Liver (tissue), 9 donors: ENCODE results near the gene TWIST2. TPM values are rescaled to one million over a fixed set of nuclear protein-coding genes. Genes with fewer than 3 reads are reported as not detected.

ENCODE experiments used
- DNase-seq: peaks from one replicate; pipeline ENCODE4 v3.0.0-alpha.2; 2017; ENCODE audit warnings: low spot score
- H3K27ac ChIP-seq, 2 donors: one replicate each; pipeline ENCODE4 v1.7.0; 2013; ENCODE audit warnings: inconsistent platforms in 2 of 2, low read length in 2 of 2, control low read depth in 1 of 2, low read depth in 1 of 2, mild to moderate bottlenecking in 1 of 2
- H3K27me3 ChIP-seq, 4 donors: one replicate each; pipeline versions ENCODE4 v1.6.1 to v1.7.0; 2013; ENCODE audit warnings: low read length in 3 of 4, inconsistent platforms in 1 of 4, mild to moderate bottlenecking in 1 of 4, moderate library complexity in 1 of 4; ENCODE audit not compliant: control insufficient read depth in 4 of 4, insufficient read depth in 4 of 4
- H3K36me3 ChIP-seq, 4 donors: one replicate each; pipeline versions ENCODE4 v1.6.1 to v1.7.0; 2013; ENCODE audit warnings: low read length in 3 of 4, mild to moderate bottlenecking in 3 of 4, low read depth in 1 of 4, moderate library complexity in 1 of 4; ENCODE audit not compliant: control insufficient read depth in 4 of 4, insufficient read depth in 3 of 4
- H3K4me1 ChIP-seq, 4 donors: one replicate each; pipeline versions ENCODE4 v1.6.1 to v1.7.0; 2013; ENCODE audit warnings: low read length in 3 of 4, mild to moderate bottlenecking in 3 of 4, moderate library complexity in 1 of 4; ENCODE audit not compliant: control insufficient read depth in 4 of 4, insufficient read depth in 4 of 4
- H3K4me3 ChIP-seq, 3 donors: one replicate each; pipeline versions ENCODE4 v1.6.1 to v1.7.0; 2013; ENCODE audit warnings: low read length in 3 of 3, control low read depth in 1 of 3, low read depth in 1 of 3, mild to moderate bottlenecking in 1 of 3
- H3K9ac ChIP-seq, 2 donors: one replicate each; pipeline ENCODE4 v1.7.0; 2013; ENCODE audit warnings: low read length in 2 of 2, mild to moderate bottlenecking in 2 of 2, moderate library complexity in 2 of 2, control low read depth in 1 of 2, low read depth in 1 of 2
- H3K9me3 ChIP-seq, 4 donors: one replicate each; pipeline versions ENCODE4 v1.6.1 to v1.7.0; 2013; ENCODE audit warnings: low read length in 3 of 4; ENCODE audit not compliant: control insufficient read depth in 4 of 4
- EGR1 ChIP-seq, 2 donors: IDR thresholded peaks; 2 replicates each; pipeline ENCODE4 v1.6.1; 2016 to 2018; ENCODE audit warnings: antibody characterized with exemption in 2 of 2, low read depth in 2 of 2
- FOXA2 ChIP-seq: IDR thresholded peaks from 2 replicates; pipeline ENCODE4 v1.6.1; 2016; ENCODE audit warnings: antibody characterized with exemption
- GABPA ChIP-seq, 2 donors: IDR thresholded peaks in 1 of 2; conservative IDR thresholded peaks in 1 of 2; 2 replicates each; pipeline ENCODE4 v1.6.1; 2016; ENCODE audit warnings: antibody characterized with exemption in 2 of 2, mild to moderate bottlenecking in 1 of 2, moderate library complexity in 1 of 2
- HNF4A ChIP-seq, 2 donors: conservative IDR thresholded peaks; 2 replicates each; pipeline ENCODE4 v1.6.1; 2016; ENCODE audit warnings: antibody characterized with exemption in 2 of 2, mild to moderate bottlenecking in 2 of 2
- HNF4G ChIP-seq: IDR thresholded peaks from 2 replicates; pipeline ENCODE4 v1.6.1; 2016; ENCODE audit warnings: antibody characterized with exemption
- JUND ChIP-seq, 2 donors: IDR thresholded peaks; 2 replicates each; pipeline ENCODE4 v1.6.1; 2016; ENCODE audit warnings: antibody characterized with exemption in 2 of 2
- NR2F2 ChIP-seq: IDR thresholded peaks from 2 replicates; pipeline ENCODE4 v1.6.1; 2016; ENCODE audit warnings: antibody characterized with exemption
- RAD21 ChIP-seq, 2 donors: IDR thresholded peaks; 2 replicates each; pipeline ENCODE4 v1.6.1; 2016; ENCODE audit warnings: antibody characterized with exemption in 2 of 2, mild to moderate bottlenecking in 2 of 2
- RXRA ChIP-seq, 2 donors: IDR thresholded peaks; 2 replicates each; pipeline ENCODE4 v1.6.1; 2017 to 2018; ENCODE audit warnings: antibody characterized with exemption in 2 of 2, mild to moderate bottlenecking in 1 of 2
- SP1 ChIP-seq: IDR thresholded peaks from 2 replicates; pipeline ENCODE4 v1.6.1; 2018; ENCODE audit warnings: antibody characterized with exemption, mild to moderate bottlenecking
- TAF1 ChIP-seq: conservative IDR thresholded peaks from 2 replicates; pipeline ENCODE4 v1.6.1; 2016; ENCODE audit warnings: antibody characterized with exemption, mild to moderate bottlenecking
- YY1 ChIP-seq: IDR thresholded peaks from 2 replicates; pipeline ENCODE4 v1.6.1; 2016; ENCODE audit warnings: antibody characterized with exemption, mild to moderate bottlenecking
- WGBS: extraction: QIAGEN DNeasy Blood & Tissue Kit; methylation state at CpG from one replicate; pipeline ENCODE4 v1.1.7; 2013; 5-methylcytosine and 5-hydroxymethylcytosine counted together
- polyA plus RNA-seq, 2 donors: library from polyadenylated mRNA; stranded (reverse) in 1 of 2; unstranded in 1 of 2; fragments of 200-250 nt in 1 of 2; fragments of >200 nt in 1 of 2; fragmentation: Nextera tagmentation in 1 of 2; extraction: Ambion mirVana in 1 of 2; gene quantifications; one replicate each; pipeline versions ENCODE4 v1.2.1 to v1.2.3, GENCODE V29; 2013 to 2015
- total RNA-seq, 2 donors: library from RNA; depleted of rRNA; stranded (reverse); fragments of >200 nt; gene quantifications; one replicate each; pipeline ENCODE4 v1.2.3, GENCODE V29; 2014
- TF ChIP-seq, protein P1 (sequence below): IDR thresholded peaks from 2 replicates; pipeline ENCODE4 v1.6.1; 2016; ENCODE audit warnings: antibody characterized with exemption
- TF ChIP-seq, protein P2 (sequence below): IDR thresholded peaks from 2 replicates; pipeline ENCODE4 v1.6.1; 2016; ENCODE audit warnings: antibody characterized with exemption, mild to moderate bottlenecking
- TF ChIP-seq, protein P3 (sequence below): IDR thresholded peaks from 2 replicates; pipeline ENCODE4 v1.6.1; 2016; ENCODE audit warnings: antibody characterized with exemption
- TF ChIP-seq, protein P4 (sequence below): fragments of 150-350 bp; IDR thresholded peaks from 2 replicates; pipeline ENCODE4 v1.5.1; 2017; ENCODE audit warnings: improper control_type of control experiment, low read depth, low read length; ENCODE audit not compliant: missing input control
- donor health status: healthy.
- donor health status: healthy.
- donor health status: healthy.
- donor health status: healthy.
- donor health status: healthy.

Gene TWIST2
- total and polyA plus RNA-seq, 4 donors = 0.17 to 0.20 (median 0.19) TPM; not detected in 1

DNA sequence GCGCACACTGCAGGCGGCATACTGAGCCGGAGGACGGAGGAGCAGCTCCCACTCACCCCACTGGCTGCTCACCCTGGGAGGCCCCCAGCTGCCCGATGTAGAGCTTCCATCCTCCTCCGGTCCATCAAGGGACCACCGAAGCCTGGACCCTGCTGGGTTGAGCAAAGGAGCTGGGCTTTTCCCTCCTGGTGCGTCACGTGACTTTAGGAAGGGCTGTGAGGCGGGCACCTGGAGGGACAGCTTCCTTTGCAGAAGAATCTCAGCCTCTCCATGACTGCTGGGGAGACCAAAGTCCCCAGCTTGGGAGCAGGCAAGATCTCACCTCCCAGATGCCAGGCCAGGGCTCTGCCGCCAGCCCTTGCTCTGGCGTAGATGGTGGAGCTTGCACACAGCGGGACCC is 102.7 kb downstream of the TWIST2 start:
- Histone ChIP-seq H3K4me3 (no peak overlapping the region), H3K9me3 (peaks cover 0 to 6% (median 0%) of the 10 kb centered on the region in 4 donors), H3K27ac (no peak overlapping the region), H3K4me1 (no peaks in the 10 kb centered on the region), H3K9ac (no peak overlapping the region), H3K27me3 (peaks cover 0 to 3% (median 0%) of the 10 kb centered on the region in 4 donors), H3K36me3 (no peaks in the 10 kb centered on the region)
- TF ChIP-seq RAD21 (IDR thresholded peaks at IDR 0.05) = no peak
- TF ChIP-seq SP1 = no peak
- no peak for TF ChIP-seq GABPA (IDR thresholded peaks at IDR 0.05 in 1 of 2, conservative IDR thresholded peaks at IDR 0.05 in 1 of 2)
- no peak for TF ChIP-seq RXRA (IDR thresholded peaks at IDR 0.05)
- no peak for TF ChIP-seq JUND (IDR thresholded peaks at IDR 0.05)
- TF ChIP-seq, protein P1, sequence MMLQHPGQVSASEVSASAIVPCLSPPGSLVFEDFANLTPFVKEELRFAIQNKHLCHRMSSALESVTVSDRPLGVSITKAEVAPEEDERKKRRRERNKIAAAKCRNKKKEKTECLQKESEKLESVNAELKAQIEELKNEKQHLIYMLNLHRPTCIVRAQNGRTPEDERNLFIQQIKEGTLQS = no peak
- TF ChIP-seq FOXA2 = no peak
- TF ChIP-seq YY1 = no peak
- TF ChIP-seq, protein P2, sequence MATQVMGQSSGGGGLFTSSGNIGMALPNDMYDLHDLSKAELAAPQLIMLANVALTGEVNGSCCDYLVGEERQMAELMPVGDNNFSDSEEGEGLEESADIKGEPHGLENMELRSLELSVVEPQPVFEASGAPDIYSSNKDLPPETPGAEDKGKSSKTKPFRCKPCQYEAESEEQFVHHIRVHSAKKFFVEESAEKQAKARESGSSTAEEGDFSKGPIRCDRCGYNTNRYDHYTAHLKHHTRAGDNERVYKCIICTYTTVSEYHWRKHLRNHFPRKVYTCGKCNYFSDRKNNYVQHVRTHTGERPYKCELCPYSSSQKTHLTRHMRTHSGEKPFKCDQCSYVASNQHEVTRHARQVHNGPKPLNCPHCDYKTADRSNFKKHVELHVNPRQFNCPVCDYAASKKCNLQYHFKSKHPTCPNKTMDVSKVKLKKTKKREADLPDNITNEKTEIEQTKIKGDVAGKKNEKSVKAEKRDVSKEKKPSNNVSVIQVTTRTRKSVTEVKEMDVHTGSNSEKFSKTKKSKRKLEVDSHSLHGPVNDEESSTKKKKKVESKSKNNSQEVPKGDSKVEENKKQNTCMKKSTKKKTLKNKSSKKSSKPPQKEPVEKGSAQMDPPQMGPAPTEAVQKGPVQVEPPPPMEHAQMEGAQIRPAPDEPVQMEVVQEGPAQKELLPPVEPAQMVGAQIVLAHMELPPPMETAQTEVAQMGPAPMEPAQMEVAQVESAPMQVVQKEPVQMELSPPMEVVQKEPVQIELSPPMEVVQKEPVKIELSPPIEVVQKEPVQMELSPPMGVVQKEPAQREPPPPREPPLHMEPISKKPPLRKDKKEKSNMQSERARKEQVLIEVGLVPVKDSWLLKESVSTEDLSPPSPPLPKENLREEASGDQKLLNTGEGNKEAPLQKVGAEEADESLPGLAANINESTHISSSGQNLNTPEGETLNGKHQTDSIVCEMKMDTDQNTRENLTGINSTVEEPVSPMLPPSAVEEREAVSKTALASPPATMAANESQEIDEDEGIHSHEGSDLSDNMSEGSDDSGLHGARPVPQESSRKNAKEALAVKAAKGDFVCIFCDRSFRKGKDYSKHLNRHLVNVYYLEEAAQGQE = no peak
- TF ChIP-seq, protein P3, sequence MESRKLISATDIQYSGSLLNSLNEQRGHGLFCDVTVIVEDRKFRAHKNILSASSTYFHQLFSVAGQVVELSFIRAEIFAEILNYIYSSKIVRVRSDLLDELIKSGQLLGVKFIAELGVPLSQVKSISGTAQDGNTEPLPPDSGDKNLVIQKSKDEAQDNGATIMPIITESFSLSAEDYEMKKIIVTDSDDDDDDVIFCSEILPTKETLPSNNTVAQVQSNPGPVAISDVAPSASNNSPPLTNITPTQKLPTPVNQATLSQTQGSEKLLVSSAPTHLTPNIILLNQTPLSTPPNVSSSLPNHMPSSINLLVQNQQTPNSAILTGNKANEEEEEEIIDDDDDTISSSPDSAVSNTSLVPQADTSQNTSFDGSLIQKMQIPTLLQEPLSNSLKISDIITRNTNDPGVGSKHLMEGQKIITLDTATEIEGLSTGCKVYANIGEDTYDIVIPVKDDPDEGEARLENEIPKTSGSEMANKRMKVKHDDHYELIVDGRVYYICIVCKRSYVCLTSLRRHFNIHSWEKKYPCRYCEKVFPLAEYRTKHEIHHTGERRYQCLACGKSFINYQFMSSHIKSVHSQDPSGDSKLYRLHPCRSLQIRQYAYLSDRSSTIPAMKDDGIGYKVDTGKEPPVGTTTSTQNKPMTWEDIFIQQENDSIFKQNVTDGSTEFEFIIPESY = no peak
- no peak for TF ChIP-seq HNF4A (conservative IDR thresholded peaks at IDR 0.05)
- no peak for TF ChIP-seq NR2F2
- no peak for TF ChIP-seq HNF4G
- TF ChIP-seq, protein P4, sequence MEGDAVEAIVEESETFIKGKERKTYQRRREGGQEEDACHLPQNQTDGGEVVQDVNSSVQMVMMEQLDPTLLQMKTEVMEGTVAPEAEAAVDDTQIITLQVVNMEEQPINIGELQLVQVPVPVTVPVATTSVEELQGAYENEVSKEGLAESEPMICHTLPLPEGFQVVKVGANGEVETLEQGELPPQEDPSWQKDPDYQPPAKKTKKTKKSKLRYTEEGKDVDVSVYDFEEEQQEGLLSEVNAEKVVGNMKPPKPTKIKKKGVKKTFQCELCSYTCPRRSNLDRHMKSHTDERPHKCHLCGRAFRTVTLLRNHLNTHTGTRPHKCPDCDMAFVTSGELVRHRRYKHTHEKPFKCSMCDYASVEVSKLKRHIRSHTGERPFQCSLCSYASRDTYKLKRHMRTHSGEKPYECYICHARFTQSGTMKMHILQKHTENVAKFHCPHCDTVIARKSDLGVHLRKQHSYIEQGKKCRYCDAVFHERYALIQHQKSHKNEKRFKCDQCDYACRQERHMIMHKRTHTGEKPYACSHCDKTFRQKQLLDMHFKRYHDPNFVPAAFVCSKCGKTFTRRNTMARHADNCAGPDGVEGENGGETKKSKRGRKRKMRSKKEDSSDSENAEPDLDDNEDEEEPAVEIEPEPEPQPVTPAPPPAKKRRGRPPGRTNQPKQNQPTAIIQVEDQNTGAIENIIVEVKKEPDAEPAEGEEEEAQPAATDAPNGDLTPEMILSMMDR = no peak
- WGBS = 87% methylated on average over 13 of the region's 13 CpGs
- DNase-seq = peak; percentile 23

DNA sequence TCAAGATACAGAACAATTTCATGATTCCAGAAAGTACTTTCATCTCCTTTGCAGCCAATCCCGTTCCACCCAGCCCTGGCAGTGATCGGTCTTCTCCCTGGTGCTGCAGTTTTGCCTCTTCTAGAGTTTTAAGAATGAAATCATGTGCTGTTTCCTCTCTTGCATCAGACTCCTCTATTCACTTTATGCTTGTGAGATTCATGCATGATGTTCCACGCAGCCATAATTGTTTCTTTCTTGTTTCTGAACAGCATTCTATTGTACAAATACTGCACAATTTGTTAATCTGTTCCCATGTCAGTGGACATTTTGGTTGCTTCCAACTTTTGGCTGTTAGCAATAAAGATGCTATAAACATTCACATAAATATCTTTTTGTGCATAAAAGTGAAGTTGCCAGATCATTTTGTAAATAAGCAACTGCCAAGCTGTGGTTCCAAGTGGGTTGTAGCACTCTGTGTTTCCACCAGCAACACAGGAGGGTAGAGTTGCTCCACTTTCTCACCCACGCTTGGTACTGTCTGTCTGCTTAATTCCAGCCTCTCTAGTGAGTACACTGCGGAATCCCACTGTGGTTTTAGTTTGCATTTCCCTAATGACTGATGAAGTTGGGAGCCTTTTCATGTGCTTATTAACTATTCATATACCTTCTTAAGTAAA is 104.5 kb downstream of the TWIST2 start:
- 82% methylated on average over 5 of the region's 5 CpGs for WGBS
- no peak overlapping the region for H3K9ac ChIP-seq
- no peak for DNase-seq
- peaks cover 0 to 3% (median 0%) of the 10 kb centered on the region in 4 donors for H3K27me3 ChIP-seq
- no peaks in the 10 kb centered on the region for H3K36me3 ChIP-seq
- H3K4me1 ChIP-seq = no peaks in the 10 kb centered on the region
- H3K4me3 ChIP-seq = no peak overlapping the region
- no peak overlapping the region for H3K27ac ChIP-seq
- H3K9me3 ChIP-seq = no peaks in the 10 kb centered on the region
- TF ChIP-seq FOXA2 (no peak), GABPA (IDR thresholded peaks at IDR 0.05 in 1 of 2, conservative IDR thresholded peaks at IDR 0.05 in 1 of 2) (no peak), RXRA (IDR thresholded peaks at IDR 0.05) (no peak), JUND (IDR thresholded peaks at IDR 0.05) (no peak), HNF4A (conservative IDR thresholded peaks at IDR 0.05) (no peak), TAF1 (no peak), EGR1 (IDR thresholded peaks at IDR 0.05; ENCODE audit: low read depth in 2 of 2) (no peak), RAD21 (IDR thresholded peaks at IDR 0.05) (no peak)
- TF ChIP-seq, protein P2 = no peak
- TF ChIP-seq, protein P3 = no peak
